Chondrocyte (in vitro differentiated cells): Measurements from ENCODE around the gene OR6C2. TPM values are rescaled to one million over a fixed set of nuclear protein-coding genes. Genes with fewer than 3 reads are reported as not detected.
"Not testable (repeated sequence)": the region's sequence is repeated elsewhere in the genome, so short reads cannot be mapped to it uniquely, and the experiment has no call there.

Experiments used
- DNase-seq: peaks from one replicate; pipeline ENCODE4 v3.0.0; 2021; ENCODE audit warnings: mixed read lengths, low spot score
- H3K27ac Mint-ChIP-seq: one replicate; pipeline ENCODE4 v1.8.0; 2021; ENCODE audit warnings: mild to moderate bottlenecking, moderate library complexity, mixed read lengths; ENCODE audit not compliant: unreplicated experiment
- H3K27me3 Mint-ChIP-seq: 2 replicates; pipeline ENCODE4 v1.8.0; 2021; ENCODE audit warnings: low read depth, mixed read lengths
- H3K36me3 Mint-ChIP-seq: 2 replicates; pipeline ENCODE4 v1.8.0; 2021; ENCODE audit warnings: low read depth, mixed read lengths
- H3K4me1 Mint-ChIP-seq: 2 replicates; pipeline ENCODE4 v1.8.0; 2021; ENCODE audit warnings: low read depth, mild to moderate bottlenecking, mixed read lengths
- H3K4me3 Mint-ChIP-seq: one replicate; pipeline ENCODE4 v1.8.0; 2021; ENCODE audit warnings: mild to moderate bottlenecking, moderate library complexity, mixed read lengths; ENCODE audit not compliant: unreplicated experiment
- H3K9me3 Mint-ChIP-seq: 2 replicates; pipeline ENCODE4 v1.8.0; 2021; ENCODE audit warnings: low read depth, mixed read lengths
- CTCF ChIP-seq: fragments of 200-600 bp; sonication (generic); IDR thresholded peaks from 2 replicates; pipeline ENCODE4 v1.5.0; 2021; ENCODE audit warnings: antibody characterized with exemption, mild to moderate bottlenecking, moderate library complexity
- total RNA-seq: library from RNA; stranded (reverse); gene quantifications from 3 replicates; pipeline ENCODE4 v1.2.1, GENCODE V29; 2021

OR6C2 gene
- total RNA-seq, 1 donor from 2014 or later, result not detected

- no peak overlapping the region for H3K4me3 Mint-ChIP-seq
- no peak overlapping the region for H3K27ac Mint-ChIP-seq
- TF ChIP-seq CTCF, result no peak
- H3K27me3 Mint-ChIP-seq, result peaks cover 3% of the 10 kb centered on the region
- DNase-seq, result no peak
- peaks cover 13% of the 10 kb centered on the region for H3K9me3 Mint-ChIP-seq
- H3K4me1 Mint-ChIP-seq, result no peaks in the 10 kb centered on the region
- H3K36me3 Mint-ChIP-seq, result no peaks in the 10 kb centered on the region
These were observed 1.5 kb downstream of the OR6C2 start for GRCh38 chr12:55445357-55445756.

GRCh38 chr12:55446326-55446725 is 2.5 kb downstream of the OR6C2 start:
- DNase-seq, result no peak
- H3K36me3 Mint-ChIP-seq, result no peaks in the 10 kb centered on the region
- H3K4me1 Mint-ChIP-seq, result no peaks in the 10 kb centered on the region
- H3K27me3 Mint-ChIP-seq, result peaks cover 3% of the 10 kb centered on the region
- no peak overlapping the region for H3K4me3 Mint-ChIP-seq
- H3K27ac Mint-ChIP-seq, result no peak overlapping the region
- TF ChIP-seq CTCF, result no peak
- peaks cover 7% of the 10 kb centered on the region for H3K9me3 Mint-ChIP-seq

- Mint-ChIP-seq H3K36me3 (no peaks in the 10 kb centered on the region), H3K27ac (no peak overlapping the region), H3K4me1 (no peaks in the 10 kb centered on the region), H3K9me3 (no peaks in the 10 kb centered on the region), H3K4me3 (no peak overlapping the region), H3K27me3 (peaks cover 2% of the 10 kb centered on the region)
- no peak for TF ChIP-seq CTCF
- DNase-seq, result no peak
These were observed 4.9 kb downstream of the OR6C2 start for GRCh38 chr12:55448825-55449224.

DNA sequence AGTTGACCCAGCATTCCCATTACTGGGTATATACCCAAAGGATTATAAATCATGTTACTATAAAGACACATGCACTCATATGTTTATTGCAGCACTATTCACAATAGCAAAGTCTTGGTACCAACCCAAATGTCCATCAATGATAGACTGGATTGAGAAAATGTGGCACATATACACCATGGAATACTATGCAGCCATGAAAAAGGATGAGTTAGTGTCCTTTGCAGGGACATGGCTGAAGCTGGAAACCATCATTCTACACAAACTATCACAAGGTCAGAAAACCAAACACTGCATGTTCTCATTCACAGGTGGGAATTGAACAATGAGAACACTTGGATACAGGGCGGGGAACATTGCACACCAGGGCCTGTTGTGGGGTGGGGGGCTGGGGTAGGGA is 21.1 kb downstream of the OR6C2 start:
- not testable (repeated sequence) for H3K4me1 Mint-ChIP-seq, H3K9me3 Mint-ChIP-seq, H3K4me3 Mint-ChIP-seq, H3K36me3 Mint-ChIP-seq, H3K27ac Mint-ChIP-seq, DNase-seq
- peaks cover 24% of the 10 kb centered on the region for H3K27me3 Mint-ChIP-seq

- peaks cover 5% of the 10 kb centered on the region for H3K9me3 Mint-ChIP-seq
- H3K27ac Mint-ChIP-seq, result no peak overlapping the region
- H3K27me3 Mint-ChIP-seq, result peaks cover 18% of the 10 kb centered on the region
- no peak for TF ChIP-seq CTCF
- no peaks in the 10 kb centered on the region for H3K36me3 Mint-ChIP-seq
- H3K4me1 Mint-ChIP-seq, result no peaks in the 10 kb centered on the region
- no peak for DNase-seq
- H3K4me3 Mint-ChIP-seq, result no peak overlapping the region
These were observed 24.0 kb downstream of the OR6C2 start for GRCh38 chr12:55467836-55468235.

- H3K9me3 Mint-ChIP-seq, result no peaks in the 10 kb centered on the region
- no peak for DNase-seq
- H3K4me3 Mint-ChIP-seq, result no peak overlapping the region
- peaks cover 15% of the 10 kb centered on the region for H3K27me3 Mint-ChIP-seq
- H3K27ac Mint-ChIP-seq, result no peak overlapping the region
- H3K36me3 Mint-ChIP-seq, result no peaks in the 10 kb centered on the region
- no peak for TF ChIP-seq CTCF
- no peaks in the 10 kb centered on the region for H3K4me1 Mint-ChIP-seq
These were observed 25.4 kb downstream of the OR6C2 start for GRCh38 chr12:55469291-55469690.
